Measurements from ENCODE around the gene PLEKHH3.

PLEKHH3 gene

GRCh38 chr17:42684929-42685556, 8.2 kb upstream of the PLEKHH3 start:
- no peak for DNase-seq

GRCh38 chr17:42683407-42684034, 6.7 kb upstream of the PLEKHH3 start:
- no peak for DNase-seq

- DNase-seq, result no peak
These were observed 6.1 kb upstream of the PLEKHH3 start for GRCh38 chr17:42682722-42683403.

- no peak for DNase-seq
These were observed 5.4 kb upstream of the PLEKHH3 start, which contains the start of gene CNTNAP1 for GRCh38 chr17:42681976-42682721. Gene CNTNAP1, plus strand, starts transcription at chr17:42682531. Its CDS starts 299 bp downstream, at chr17:42682830.

- DNase-seq, result peak; percentile 3
These were observed 3.6 kb upstream of the PLEKHH3 start for GRCh38 chr17:42680331-42680808.

- peak; percentile 50 for DNase-seq
These were observed 2.9 kb upstream of the PLEKHH3 start for GRCh38 chr17:42679492-42680330.

GRCh38 chr17:42678951-42679491, 2.2 kb upstream of the PLEKHH3 start:
- DNase-seq, result peak; percentile 30

GRCh38 chr17:42677921-42678781, 1.4 kb upstream of the PLEKHH3 start:
- DNase-seq, result peak; percentile 81

GRCh38 chr17:42677012-42677857, 441 bp upstream of the PLEKHH3 start:
- peak; percentile 96 for DNase-seq

GRCh38 chr17:42675965-42676423, 800 bp downstream of the PLEKHH3 start:
- DNase-seq, result no peak

- no peak for DNase-seq
These were observed 1.3 kb downstream of the PLEKHH3 start for GRCh38 chr17:42675348-42675964.

GRCh38 chr17:42674755-42675347, 1.9 kb downstream of the PLEKHH3 start:
- no peak for DNase-seq

GRCh38 chr17:42673885-42674754, 2.7 kb downstream of the PLEKHH3 start:
- DNase-seq, result no peak

- no peak for DNase-seq
These were observed 3.4 kb downstream of the PLEKHH3 start for GRCh38 chr17:42673266-42673884.

GRCh38 chr17:42672038-42672437, 4.8 kb downstream of the PLEKHH3 start:
- DNase-seq, result no peak

- no peak for DNase-seq
These were observed 5.8 kb downstream of the PLEKHH3 start for GRCh38 chr17:42670789-42671657.

All from GF-D8 (cell line).